ENCODE measurements around the gene SDC3.

The SDC3 gene

DNA sequence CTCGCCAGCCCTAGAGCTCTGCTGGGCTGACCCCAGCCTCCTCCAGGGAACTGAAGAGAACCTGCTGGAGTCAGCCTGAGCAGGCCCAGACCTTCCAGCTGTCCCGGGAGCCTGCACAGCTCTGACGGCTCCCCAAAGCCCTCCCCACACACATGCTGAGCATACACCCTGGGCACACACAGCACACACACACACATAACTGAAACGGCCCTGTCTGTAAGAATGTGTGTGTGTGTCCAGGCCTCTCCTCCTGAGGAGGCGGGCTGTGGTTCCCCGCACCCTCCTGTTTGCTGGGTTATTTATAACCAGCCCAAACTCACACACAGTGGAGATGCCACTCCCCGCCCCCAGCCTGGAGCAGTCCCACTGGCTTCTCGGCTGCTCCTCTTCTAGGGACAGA lies 20.2 kb downstream of the SDC3 start:
- DNase-seq (ENCODE audit: low spot score): no peak

DNA sequence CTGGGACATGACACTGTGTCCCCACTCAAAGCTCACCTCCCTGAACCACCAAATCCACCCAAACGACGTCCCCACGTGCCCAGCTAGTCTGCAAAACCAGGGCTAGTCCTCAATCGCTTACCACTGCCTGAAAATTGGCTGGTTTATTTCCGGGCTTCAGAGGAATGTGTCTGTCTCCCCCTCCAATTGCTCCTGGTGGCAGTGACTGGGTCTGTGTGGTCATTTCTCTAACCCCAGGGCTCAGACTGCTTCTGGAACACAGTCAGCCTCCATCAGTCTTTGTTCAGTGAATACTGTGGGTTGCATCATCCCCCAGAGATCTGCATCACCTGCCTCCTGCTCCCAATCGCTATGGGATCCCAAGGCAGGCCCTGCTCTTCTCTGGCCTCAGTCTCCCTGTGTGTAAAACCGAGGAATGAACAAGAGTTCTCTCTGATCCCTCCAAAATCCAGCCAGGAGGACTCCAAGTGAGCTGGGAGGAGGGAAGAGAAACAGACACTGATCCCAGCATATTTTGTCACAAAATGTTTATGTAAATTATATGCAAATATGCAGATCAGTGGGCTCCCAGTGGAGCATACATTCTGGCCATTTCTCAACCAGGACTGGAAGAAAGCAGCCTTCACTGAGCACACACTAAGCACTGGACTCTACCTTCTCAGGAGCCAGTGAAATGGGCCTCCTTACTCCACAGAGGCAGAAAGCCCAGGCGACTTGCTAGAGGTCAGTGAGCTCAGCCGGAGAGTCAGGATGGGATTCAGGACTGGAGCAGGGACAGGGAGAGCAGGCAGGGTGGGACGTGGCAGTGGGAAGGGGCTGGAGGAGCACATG lies 20.9 kb downstream of the SDC3 start:
- no peak for DNase-seq (ENCODE audit: low spot score)

- DNase-seq (ENCODE audit: low spot score): no peak
Observed at GRCh38 chr1:30886710-30887428, 21.7 kb downstream of the SDC3 start.

GRCh38 chr1:30885570-30886522 lies 22.7 kb downstream of the SDC3 start:
- DNase-seq (ENCODE audit: low spot score): no peak

GRCh38 chr1:30884723-30885122 lies 23.8 kb downstream of the SDC3 start:
- DNase-seq (ENCODE audit: low spot score): no peak

GRCh38 chr1:30883389-30884172 lies 25.0 kb downstream of the SDC3 start:
- no peak for DNase-seq (ENCODE audit: low spot score)

- DNase-seq (ENCODE audit: low spot score): no peak
Observed at GRCh38 chr1:30882678-30883388, 25.7 kb downstream of the SDC3 start.

GRCh38 chr1:30881319-30882181 lies 27.0 kb downstream of the SDC3 start:
- peak; percentile 69 for DNase-seq (ENCODE audit: low spot score)

GRCh38 chr1:30880678-30881318 lies 27.8 kb downstream of the SDC3 start:
- no peak for DNase-seq (ENCODE audit: low spot score)

DNA sequence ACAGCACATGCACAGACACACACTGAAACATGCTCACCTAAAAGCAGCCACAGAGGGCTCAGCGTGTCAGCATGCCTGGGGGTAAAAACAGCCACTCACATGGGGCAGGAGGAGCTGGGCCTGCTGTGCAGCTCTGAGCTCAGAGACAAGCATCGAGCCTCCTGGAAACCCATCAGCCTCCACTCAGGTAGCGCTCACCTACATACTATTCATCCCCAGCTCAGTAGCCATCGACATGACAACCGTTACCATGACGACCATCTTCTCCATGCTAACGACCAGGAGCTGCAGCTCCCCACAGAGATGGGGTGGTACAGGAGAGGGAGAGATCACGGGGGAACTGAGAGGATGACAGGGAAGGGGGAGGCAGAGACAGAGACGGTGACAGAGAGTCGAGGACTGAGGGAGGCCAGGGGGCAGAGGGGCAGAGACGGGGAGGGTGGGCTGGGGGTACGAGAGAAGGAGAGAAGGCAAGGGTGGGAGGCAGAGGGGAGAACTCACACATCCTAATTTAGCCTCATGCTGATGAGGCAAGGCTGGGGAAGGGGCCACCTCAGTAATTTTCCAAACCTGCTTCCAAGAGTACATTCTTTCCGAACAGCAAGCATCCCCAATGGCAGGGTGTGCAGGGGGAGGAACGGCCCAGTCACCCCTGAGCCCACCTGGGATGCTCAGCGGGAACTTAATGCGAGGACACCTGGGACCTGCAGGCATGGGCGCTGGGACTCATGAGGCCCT lies 28.4 kb downstream of the SDC3 start:
- DNase-seq (ENCODE audit: low spot score): no peak

- no peak for DNase-seq (ENCODE audit: low spot score)
Observed at GRCh38 chr1:30879126-30879786, 29.3 kb downstream of the SDC3 start.

DNA sequence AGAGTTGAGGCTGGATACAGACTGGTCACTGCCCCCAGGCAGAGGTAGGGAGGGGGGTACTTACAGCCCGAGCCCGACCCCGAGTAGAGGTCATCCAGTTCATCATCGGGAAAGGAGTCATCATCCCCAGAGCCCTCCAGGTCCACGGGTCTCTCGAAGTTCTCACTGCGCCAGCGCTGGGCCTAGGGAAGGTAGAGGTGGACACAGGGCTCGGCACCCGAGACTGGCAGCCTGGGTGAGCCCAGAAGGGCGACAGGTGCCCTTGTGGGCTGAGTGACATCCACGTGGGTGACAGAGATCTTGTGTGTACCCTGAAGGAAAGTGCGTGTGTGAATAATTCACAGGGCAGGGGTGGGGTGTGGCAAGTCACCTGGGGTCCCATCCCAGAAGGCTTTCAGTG lies 30.0 kb downstream of the SDC3 start:
- no peak for DNase-seq (ENCODE audit: low spot score)

- DNase-seq (ENCODE audit: low spot score): no peak
Observed at GRCh38 chr1:30878016-30878415, 30.5 kb downstream of the SDC3 start.

DNA sequence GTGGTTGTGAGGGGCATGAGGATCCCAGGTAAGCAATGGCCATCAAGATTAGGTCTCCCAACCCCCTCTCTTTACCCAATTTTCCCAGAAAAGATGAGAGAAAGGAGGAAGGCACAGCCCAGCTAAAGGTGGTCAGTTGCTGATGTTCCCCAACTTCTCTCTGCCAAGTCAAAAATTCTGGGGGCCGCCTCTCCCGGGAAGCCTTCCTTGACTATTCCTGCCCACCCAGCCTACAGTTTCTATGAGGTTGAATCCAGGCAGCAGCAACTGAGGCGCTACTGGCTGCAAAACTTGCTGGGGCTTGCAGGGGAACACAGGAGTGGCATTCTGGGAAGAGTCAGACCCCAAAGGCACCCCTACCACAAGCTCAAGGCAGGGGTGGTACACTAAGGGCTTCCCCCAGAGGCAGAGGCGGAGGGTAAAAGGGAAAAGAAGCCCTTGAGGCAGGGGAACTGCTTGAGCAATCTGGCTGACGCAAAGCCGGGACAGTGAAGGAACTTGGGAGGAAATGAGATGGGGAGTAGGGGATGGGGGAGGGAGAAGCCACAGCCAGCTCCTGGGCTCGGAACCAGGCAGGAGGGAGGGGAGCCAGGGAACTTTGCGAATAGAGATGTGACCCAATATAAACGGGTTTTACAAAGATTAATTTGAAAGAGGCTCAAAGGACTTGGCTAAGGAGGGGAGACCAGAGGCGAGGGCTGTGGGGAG lies 31.2 kb downstream of the SDC3 start:
- DNase-seq (ENCODE audit: low spot score): no peak

DNA sequence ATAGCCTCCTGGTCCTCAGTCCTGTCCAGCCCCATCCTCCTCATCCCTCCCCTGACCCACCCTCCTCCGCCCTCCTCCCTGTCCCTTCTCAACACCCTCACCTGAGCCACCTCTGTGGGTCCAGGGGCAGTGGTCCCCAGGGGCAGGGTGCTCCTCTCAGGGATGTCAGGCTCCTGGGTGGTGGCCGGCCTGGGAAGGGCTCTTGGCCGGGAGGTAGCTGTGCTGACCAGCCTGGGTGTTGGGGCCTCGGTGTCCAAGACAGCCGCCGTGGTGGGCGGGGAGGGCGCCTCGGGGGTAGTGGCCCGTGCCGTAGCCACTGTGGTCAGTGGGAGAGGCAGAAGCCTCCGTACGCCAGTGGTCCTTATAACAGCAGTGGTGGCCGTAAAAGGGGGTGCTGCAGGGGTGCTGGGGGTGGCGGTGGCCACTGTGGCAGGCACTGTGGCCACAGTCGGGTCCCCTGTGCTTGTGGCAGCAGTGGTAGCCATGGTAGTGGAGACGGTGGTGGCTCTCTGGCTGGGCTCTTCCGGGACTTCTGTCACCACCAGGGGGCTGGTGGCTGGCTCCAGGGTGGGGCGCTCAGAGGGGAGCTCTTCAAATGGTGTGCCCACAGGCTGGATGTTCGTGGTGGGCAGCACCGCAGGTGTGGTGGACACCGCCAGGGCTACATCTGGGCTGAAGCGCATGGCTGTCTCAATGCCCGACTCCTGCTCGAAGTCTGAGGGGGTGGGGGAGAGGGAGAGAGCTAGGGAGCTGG lies 31.9 kb downstream of the SDC3 start:
- DNase-seq (ENCODE audit: low spot score): no peak

DNA sequence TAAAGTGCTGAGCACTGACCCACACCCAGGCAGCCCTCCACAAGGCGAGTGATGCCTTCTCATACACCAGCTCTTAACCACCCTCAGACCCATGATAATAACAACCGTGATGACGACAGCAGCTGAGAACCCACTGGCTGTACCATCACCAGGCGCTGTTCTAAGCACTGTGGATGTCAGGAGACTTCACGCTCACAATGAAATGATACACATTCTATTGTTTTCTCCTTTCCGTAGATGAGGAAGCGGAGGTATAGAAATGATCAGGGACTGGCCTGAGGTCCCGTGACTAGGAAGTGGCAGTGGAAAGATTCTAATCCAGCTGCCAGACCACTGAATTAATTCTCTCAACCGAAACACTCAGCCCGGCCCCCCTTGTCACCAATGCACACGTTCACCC lies 32.6 kb downstream of the SDC3 start:
- no peak for DNase-seq (ENCODE audit: low spot score)

GRCh38 chr1:30875197-30875596 lies 33.4 kb downstream of the SDC3 start:
- DNase-seq (ENCODE audit: low spot score): no peak

All from germinal center (tissue), 1 donor.